Measurements from ENCODE around the gene SIPA1L3.

Gene SIPA1L3

DNA sequence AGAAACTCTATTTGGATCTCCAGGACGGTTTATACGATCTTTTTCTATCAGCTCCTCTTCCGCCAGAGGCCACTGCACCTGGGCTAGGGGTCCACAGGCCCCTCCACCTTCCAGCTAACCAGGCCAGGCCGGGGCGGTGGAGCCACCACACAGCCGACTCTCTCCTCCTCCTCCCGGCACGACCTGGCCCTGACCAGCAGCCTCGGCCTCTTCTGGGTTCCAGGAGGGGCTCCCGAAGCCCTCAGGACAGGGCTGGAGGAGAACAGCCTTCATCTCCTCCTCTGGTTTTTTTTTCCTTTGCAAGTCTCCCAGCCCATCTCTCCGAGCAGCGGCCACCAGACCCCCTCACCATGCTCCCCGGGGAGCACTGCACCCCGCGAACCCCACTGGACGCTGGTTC, 299.9 kb downstream of the SIPA1L3 start:
- peaks cover 3% of the 10 kb centered on the region for H3K36me3 ChIP-seq (ENCODE audit: insufficient read depth, insufficient read length, low read length)

DNA sequence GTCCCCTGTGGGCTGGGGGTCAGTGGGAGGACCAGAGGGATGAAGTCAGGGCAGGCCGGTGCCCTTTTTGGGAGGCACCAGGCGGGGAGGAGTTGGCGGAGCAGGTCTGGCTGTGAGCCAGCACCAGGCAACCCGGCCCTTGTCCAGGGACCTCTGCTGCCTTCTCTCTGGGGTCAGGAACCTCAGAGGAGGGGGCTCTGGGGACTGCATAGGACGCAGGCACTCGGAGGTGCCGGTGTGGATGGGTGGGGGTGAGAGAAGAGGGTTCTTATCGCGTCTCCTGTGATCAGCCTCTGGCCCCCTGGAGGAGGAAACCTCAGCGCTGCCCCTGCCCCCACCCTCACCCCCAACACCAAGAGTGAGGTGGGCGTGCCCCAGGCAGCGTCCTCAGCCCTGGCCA, 300.5 kb downstream of the SIPA1L3 start:
- no peaks in the 10 kb centered on the region for H3K36me3 ChIP-seq (ENCODE audit: insufficient read depth, insufficient read length, low read length)
- no peak for DNase-seq (ENCODE audit: low read depth, low spot score)
- H3K4me3 ChIP-seq (ENCODE audit: insufficient read length, low read depth): no peak overlapping the region
- H3K27me3 ChIP-seq (ENCODE audit: insufficient read depth, insufficient read length): peaks cover 17% of the 10 kb centered on the region
- TF ChIP-seq ZNF274 (IDR thresholded peaks at IDR 0.05; ENCODE audit: low read depth, low read length) (no peak), SUZ12 (IDR thresholded peaks at IDR 0.05; ENCODE audit: extremely low read depth, insufficient read depth, insufficient read length) (no peak), YY1 (IDR thresholded peaks at IDR 0.05; ENCODE audit: insufficient read depth, insufficient read length) (no peak)
- H3K4me1 ChIP-seq (ENCODE audit: insufficient read depth, insufficient read length): peaks cover 11% of the 10 kb centered on the region
- H3K9me3 ChIP-seq (ENCODE audit: insufficient read depth, low read length): no peaks in the 10 kb centered on the region
- H3K9ac ChIP-seq (ENCODE audit: insufficient read length, low read depth): no peak overlapping the region

More for the DNA sequence above, 299.9 kb downstream of the SIPA1L3 start:
- H3K9me3 ChIP-seq (ENCODE audit: insufficient read depth, low read length): no peaks in the 10 kb centered on the region
- DNase-seq (ENCODE audit: low read depth, low spot score): no peak
- TF ChIP-seq SUZ12 (IDR thresholded peaks at IDR 0.05; ENCODE audit: extremely low read depth, insufficient read depth, insufficient read length) (no peak), ZNF274 (IDR thresholded peaks at IDR 0.05; ENCODE audit: low read depth, low read length) (no peak), YY1 (IDR thresholded peaks at IDR 0.05; ENCODE audit: insufficient read depth, insufficient read length) (no peak)
- H3K4me1 ChIP-seq (ENCODE audit: insufficient read depth, insufficient read length): peaks cover 11% of the 10 kb centered on the region
- no peak overlapping the region for H3K9ac ChIP-seq (ENCODE audit: insufficient read length, low read depth)
- H3K4me3 ChIP-seq (ENCODE audit: insufficient read length, low read depth): no peak overlapping the region
- peaks cover 17% of the 10 kb centered on the region for H3K27me3 ChIP-seq (ENCODE audit: insufficient read depth, insufficient read length)

DNA sequence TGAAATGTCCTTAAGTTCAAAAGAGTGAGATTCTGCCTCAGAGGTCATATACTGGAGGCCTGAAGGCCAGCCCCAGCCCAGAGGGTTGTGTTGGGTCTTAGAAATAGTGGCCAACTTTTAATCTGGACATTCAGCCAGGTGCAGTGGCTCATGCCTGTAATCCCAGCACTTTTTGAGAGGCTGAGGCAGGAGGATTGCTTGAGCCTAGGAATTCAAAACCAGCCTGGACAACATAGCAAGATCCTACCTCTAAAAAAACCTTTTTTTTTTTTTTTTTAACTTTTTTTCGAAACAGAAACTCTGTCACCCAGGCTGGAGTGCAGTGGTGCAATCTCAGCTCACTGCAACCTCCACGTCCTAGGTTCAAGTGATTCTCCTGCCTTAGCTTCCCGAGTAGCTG, 301.6 kb downstream of the SIPA1L3 start:
- Histone ChIP-seq H3K4me3 (ENCODE audit: insufficient read length, low read depth) (no peak overlapping the region), H3K9me3 (ENCODE audit: insufficient read depth, low read length) (no peaks in the 10 kb centered on the region), H3K4me1 (ENCODE audit: insufficient read depth, insufficient read length) (peaks cover 11% of the 10 kb centered on the region), H3K9ac (ENCODE audit: insufficient read length, low read depth) (no peak overlapping the region), H3K27me3 (ENCODE audit: insufficient read depth, insufficient read length) (peaks cover 17% of the 10 kb centered on the region), H3K36me3 (ENCODE audit: insufficient read depth, insufficient read length, low read length) (peaks cover under 1% of the 10 kb centered on the region)
- DNase-seq (ENCODE audit: low read depth, low spot score): no peak
- TF ChIP-seq SUZ12 (IDR thresholded peaks at IDR 0.05; ENCODE audit: extremely low read depth, insufficient read depth, insufficient read length): no peak
- TF ChIP-seq YY1 (IDR thresholded peaks at IDR 0.05; ENCODE audit: insufficient read depth, insufficient read length): no peak
- TF ChIP-seq ZNF274 (IDR thresholded peaks at IDR 0.05; ENCODE audit: low read depth, low read length): no peak

DNA sequence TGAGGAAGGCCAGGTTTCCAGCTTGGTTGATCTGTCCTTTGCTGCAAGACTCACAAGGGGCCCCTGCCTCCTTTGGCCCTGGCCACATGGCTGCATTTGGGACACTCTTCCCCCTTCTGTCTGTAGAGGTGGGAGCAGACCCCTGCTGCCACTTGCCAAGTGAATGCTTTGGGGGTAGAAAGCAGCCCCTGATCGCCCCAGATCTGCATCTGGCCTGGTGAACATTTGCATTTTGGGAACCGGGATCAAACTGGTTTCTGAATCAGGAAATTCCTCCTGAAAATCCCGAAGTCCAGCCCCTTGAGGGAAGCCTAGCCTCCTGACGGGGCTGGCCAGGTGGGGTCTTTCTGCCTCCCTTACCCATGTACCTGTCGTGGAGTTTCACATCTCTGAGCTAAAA, 302.1 kb downstream of the SIPA1L3 start:
- DNase-seq (ENCODE audit: low read depth, low spot score): no peak
- peaks cover 14% of the 10 kb centered on the region for H3K4me1 ChIP-seq (ENCODE audit: insufficient read depth, insufficient read length)
- H3K36me3 ChIP-seq (ENCODE audit: insufficient read depth, insufficient read length, low read length): peaks cover 2% of the 10 kb centered on the region
- peaks cover 17% of the 10 kb centered on the region for H3K27me3 ChIP-seq (ENCODE audit: insufficient read depth, insufficient read length)
- H3K4me3 ChIP-seq (ENCODE audit: insufficient read length, low read depth): peak overlapping the region; percentile 19
- TF ChIP-seq YY1 (IDR thresholded peaks at IDR 0.05; ENCODE audit: insufficient read depth, insufficient read length) (no peak), SUZ12 (IDR thresholded peaks at IDR 0.05; ENCODE audit: extremely low read depth, insufficient read depth, insufficient read length) (no peak), ZNF274 (IDR thresholded peaks at IDR 0.05; ENCODE audit: low read depth, low read length) (no peak)
- peak overlapping the region; percentile 79 for H3K9ac ChIP-seq (ENCODE audit: insufficient read length, low read depth)
- no peaks in the 10 kb centered on the region for H3K9me3 ChIP-seq (ENCODE audit: insufficient read depth, low read length)

DNA sequence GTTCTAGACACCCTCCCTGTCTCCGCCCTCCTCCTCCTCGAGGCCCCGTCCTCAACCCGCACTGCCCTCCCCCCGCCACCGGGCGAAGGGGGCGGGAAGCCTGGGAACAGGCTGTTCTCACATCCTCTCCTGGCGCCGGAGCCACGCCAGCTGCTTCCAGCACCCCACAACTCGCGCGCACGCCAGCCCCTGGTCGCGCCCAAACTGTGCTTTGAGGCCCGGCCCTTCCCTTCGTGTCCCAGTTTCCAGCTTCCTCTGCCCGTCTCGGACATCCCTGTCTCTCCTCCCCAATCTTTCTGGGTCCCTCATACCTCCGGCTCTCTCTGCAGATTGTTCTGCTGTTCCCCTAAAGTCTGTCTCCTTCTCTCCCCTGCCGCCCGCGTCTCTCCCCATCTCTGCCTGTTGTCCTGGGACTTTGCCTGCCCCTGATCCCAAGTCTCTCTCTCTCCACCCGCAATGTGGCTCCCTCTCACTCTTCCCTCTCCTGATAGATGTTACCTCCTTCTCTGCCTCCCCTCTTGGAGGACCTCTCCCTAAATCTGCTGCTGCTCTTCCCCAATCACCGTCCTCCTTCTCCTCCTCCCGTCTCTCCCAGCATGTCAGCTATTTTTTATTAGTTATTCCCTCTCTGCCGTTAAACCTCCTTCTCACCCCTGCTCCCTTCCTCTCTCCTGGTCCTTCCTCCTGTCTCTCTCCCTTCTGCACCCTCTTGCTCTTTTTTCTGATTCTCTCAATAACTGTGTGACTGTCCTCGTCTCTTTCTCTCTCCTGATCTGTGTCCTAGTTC, 302.9 kb downstream of the SIPA1L3 start:
- peak overlapping the region; percentile 79 for H3K9ac ChIP-seq (ENCODE audit: insufficient read length, low read depth)
- H3K4me3 ChIP-seq (ENCODE audit: insufficient read length, low read depth): peak overlapping the region; percentile 19
- H3K4me1 ChIP-seq (ENCODE audit: insufficient read depth, insufficient read length): peaks cover 14% of the 10 kb centered on the region
- H3K27me3 ChIP-seq (ENCODE audit: insufficient read depth, insufficient read length): peaks cover 17% of the 10 kb centered on the region
- H3K36me3 ChIP-seq (ENCODE audit: insufficient read depth, insufficient read length, low read length): peaks cover 2% of the 10 kb centered on the region
- no peak for DNase-seq (ENCODE audit: low read depth, low spot score)
- no peaks in the 10 kb centered on the region for H3K9me3 ChIP-seq (ENCODE audit: insufficient read depth, low read length)
- no peak for TF ChIP-seq SUZ12 (IDR thresholded peaks at IDR 0.05; ENCODE audit: extremely low read depth, insufficient read depth, insufficient read length)
- TF ChIP-seq ZNF274 (IDR thresholded peaks at IDR 0.05; ENCODE audit: low read depth, low read length): no peak
- no peak for TF ChIP-seq YY1 (IDR thresholded peaks at IDR 0.05; ENCODE audit: insufficient read depth, insufficient read length)

DNA sequence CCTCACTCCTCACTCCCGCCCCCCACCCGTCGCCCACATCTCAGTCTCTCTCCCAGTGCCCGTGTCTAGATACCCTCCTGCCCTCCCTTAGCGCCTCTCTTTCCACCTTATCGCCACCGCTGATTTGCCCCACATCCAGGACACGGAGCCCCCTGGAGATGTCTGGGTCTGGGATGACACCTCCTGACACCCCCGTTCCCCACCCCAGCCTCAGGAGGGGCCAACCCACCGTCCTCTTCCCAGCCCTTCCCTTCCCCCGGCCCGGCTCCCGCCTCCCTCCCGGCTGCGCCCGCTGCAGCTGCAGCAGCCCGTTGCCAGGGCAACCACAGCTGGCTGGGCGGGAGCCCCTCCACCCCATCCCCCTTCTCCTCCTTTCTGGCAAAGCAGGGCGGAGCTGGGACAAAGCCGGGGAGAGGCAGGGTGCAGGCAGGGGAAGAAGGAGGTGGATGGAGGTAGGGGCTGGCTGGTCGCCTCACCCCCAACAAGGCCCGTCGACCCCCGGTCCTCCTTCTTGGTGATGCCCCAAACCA, 303.5 kb downstream of the SIPA1L3 start:
- peak; percentile 58 for DNase-seq (ENCODE audit: low read depth, low spot score)
- H3K9me3 ChIP-seq (ENCODE audit: insufficient read depth, low read length): no peaks in the 10 kb centered on the region
- TF ChIP-seq SUZ12 (IDR thresholded peaks at IDR 0.05; ENCODE audit: extremely low read depth, insufficient read depth, insufficient read length): no peak
- no peak for TF ChIP-seq YY1 (IDR thresholded peaks at IDR 0.05; ENCODE audit: insufficient read depth, insufficient read length)
- TF ChIP-seq ZNF274 (IDR thresholded peaks at IDR 0.05; ENCODE audit: low read depth, low read length): no peak
- H3K4me1 ChIP-seq (ENCODE audit: insufficient read depth, insufficient read length): peaks cover 14% of the 10 kb centered on the region
- H3K9ac ChIP-seq (ENCODE audit: insufficient read length, low read depth): peak overlapping the region; percentile 79
- peaks cover 17% of the 10 kb centered on the region for H3K27me3 ChIP-seq (ENCODE audit: insufficient read depth, insufficient read length)
- peak overlapping the region; percentile 18 for H3K4me3 ChIP-seq (ENCODE audit: insufficient read length, low read depth)
- H3K36me3 ChIP-seq (ENCODE audit: insufficient read depth, insufficient read length, low read length): peaks cover 2% of the 10 kb centered on the region

DNA sequence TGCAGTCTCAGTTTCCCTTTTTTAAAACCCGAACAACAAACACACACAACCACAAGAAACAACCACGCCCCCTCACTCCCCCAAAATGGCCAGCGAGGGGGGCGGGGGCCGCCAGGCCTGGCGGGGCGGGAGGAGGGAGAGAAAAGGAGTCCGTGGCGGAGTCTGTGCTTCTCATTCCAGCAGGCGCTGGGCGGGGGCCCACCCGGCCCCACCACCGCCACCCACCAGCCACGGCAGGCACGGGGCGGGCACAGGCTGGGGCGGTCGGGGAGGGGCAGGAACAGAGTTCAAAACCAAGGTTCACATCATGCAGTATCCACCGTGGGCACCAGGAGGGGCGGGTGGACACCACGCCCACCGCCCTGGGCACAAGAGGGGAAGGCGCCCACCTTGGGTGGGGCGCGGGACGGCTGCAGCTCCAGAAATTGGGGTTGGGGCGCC, 304.2 kb downstream of the SIPA1L3 start:
- peak overlapping the region; percentile 18 for H3K4me3 ChIP-seq (ENCODE audit: insufficient read length, low read depth)
- H3K4me1 ChIP-seq (ENCODE audit: insufficient read depth, insufficient read length): peaks cover 8% of the 10 kb centered on the region
- no peak for DNase-seq (ENCODE audit: low read depth, low spot score)
- H3K9ac ChIP-seq (ENCODE audit: insufficient read length, low read depth): peak overlapping the region; percentile 79
- no peaks in the 10 kb centered on the region for H3K9me3 ChIP-seq (ENCODE audit: insufficient read depth, low read length)
- TF ChIP-seq SUZ12 (IDR thresholded peaks at IDR 0.05; ENCODE audit: extremely low read depth, insufficient read depth, insufficient read length) (no peak), ZNF274 (IDR thresholded peaks at IDR 0.05; ENCODE audit: low read depth, low read length) (no peak), YY1 (IDR thresholded peaks at IDR 0.05; ENCODE audit: insufficient read depth, insufficient read length) (no peak)
- peaks cover 2% of the 10 kb centered on the region for H3K36me3 ChIP-seq (ENCODE audit: insufficient read depth, insufficient read length, low read length)
- peaks cover 17% of the 10 kb centered on the region for H3K27me3 ChIP-seq (ENCODE audit: insufficient read depth, insufficient read length)
